ENCODE data around the gene EPB42.

DNA sequence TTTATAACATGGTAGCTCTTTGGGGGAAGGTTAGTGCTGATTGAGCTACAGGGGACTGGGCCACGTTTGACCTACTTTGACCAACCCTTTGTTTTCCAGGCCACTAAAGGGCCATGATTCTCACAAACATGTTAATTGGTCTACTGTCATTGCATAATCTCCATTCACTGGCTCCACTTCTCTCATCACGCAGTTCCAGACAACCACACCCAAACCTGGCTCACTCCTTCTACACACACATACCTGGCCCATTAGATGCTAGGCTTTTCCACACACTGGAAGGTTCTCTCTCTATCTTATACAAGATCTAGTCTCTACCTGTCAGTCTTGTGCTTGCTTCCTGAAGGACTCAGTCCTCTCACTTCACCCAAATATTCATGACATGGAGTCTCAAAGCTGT, 30.0 kb upstream of the EPB42 start:
- TF ChIP-seq, protein P1, sequence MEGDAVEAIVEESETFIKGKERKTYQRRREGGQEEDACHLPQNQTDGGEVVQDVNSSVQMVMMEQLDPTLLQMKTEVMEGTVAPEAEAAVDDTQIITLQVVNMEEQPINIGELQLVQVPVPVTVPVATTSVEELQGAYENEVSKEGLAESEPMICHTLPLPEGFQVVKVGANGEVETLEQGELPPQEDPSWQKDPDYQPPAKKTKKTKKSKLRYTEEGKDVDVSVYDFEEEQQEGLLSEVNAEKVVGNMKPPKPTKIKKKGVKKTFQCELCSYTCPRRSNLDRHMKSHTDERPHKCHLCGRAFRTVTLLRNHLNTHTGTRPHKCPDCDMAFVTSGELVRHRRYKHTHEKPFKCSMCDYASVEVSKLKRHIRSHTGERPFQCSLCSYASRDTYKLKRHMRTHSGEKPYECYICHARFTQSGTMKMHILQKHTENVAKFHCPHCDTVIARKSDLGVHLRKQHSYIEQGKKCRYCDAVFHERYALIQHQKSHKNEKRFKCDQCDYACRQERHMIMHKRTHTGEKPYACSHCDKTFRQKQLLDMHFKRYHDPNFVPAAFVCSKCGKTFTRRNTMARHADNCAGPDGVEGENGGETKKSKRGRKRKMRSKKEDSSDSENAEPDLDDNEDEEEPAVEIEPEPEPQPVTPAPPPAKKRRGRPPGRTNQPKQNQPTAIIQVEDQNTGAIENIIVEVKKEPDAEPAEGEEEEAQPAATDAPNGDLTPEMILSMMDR (conservative IDR thresholded peaks at IDR 0.05; ENCODE audit: low read depth, low read length) = no peak
- no peak for TF ChIP-seq EZH2 (IDR thresholded peaks at IDR 0.05; ENCODE audit: borderline replicate concordance, low read depth, low read length, poor library complexity, severe bottlenecking)
